Stimulated activated effector memory CD8-positive, alpha-beta T cell treated with anti-CD3 and anti-CD28 coated beads, Interleukin-12 subunit alpha, Interleukin-12 subunit beta, amount 100 ng/mL, for 72 hours (primary cell): ENCODE results near the gene PHOX2A.
"Not testable (repeated sequence)": the region's sequence is repeated elsewhere in the genome, so short reads cannot be mapped to it uniquely, and the experiment has no call there.

Experiments
- ATAC-seq: fragments of 150-1000 bp; cut with Tn5 transposase; 2 replicates; pipeline ENCODE4 v1.10.0; 2021
- DNase-seq, 2 donors: peaks; one replicate each; pipeline ENCODE4 v3.0.0; 2021 to 2022; ENCODE audit warnings: low spot score in 2 of 2
- H3K27ac Mint-ChIP-seq: one replicate; pipeline ENCODE4 v1.8.0; 2022; ENCODE audit warnings: mild to moderate bottlenecking, mixed read lengths
- H3K36me3 Mint-ChIP-seq: one replicate; pipeline ENCODE4 v1.8.0; 2022; ENCODE audit warnings: mild to moderate bottlenecking, mixed read lengths
- H3K4me1 Mint-ChIP-seq: one replicate; pipeline ENCODE4 v1.8.0; 2022; ENCODE audit warnings: mixed read lengths
- H3K4me3 Mint-ChIP-seq: one replicate; pipeline ENCODE4 v1.8.0; 2022; ENCODE audit warnings: mild to moderate bottlenecking, mixed read lengths
- H3K9me3 Mint-ChIP-seq: one replicate; pipeline ENCODE4 v1.8.0; 2022; ENCODE audit warnings: mixed read lengths

The PHOX2A gene

DNA sequence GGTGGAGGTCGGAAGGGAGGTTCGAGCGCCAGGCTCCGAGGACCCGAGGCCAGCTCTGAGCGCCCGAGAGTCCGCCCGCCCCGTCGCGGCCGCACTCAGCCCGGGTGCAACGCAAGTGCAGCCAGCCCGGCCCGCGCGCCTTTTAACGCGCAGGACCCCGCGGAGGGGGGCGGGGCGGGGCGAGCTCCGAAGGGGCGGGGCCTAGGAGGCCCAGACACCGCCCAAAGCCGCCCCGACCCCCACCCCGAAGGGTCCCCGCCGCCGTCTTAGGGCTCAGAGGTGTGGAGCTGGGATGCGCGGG, at the start of gene PHOX2A:
Gene PHOX2A (minus strand): TSS at position 117 of the 301 bp plus-strand sequence. CDS start 172 bp downstream, outside the sequence.
- peak within 1 kb of the TSS; percentile 37 for H3K4me3 Mint-ChIP-seq

DNA sequence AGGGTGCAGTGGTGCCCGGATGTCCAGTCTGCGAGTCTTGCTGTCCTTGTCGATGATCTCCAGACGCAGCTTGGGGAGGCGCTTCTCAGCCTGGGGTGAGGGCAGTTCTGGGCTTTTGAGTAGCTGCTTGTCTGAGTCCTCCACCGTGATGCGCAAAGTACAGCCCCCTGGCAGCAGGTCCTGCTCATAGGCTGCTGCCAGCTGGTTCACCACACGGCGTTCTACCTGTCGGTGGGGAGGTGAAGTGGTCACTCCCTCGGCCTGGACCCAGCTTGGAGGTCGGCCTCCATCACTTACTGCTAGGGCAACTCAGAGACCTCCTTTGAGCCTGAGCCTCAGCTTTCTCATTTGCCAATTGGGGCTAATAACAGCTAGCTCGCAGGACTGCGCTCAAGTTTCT, 49.4 kb upstream of the PHOX2A start:
- Mint-ChIP-seq H3K4me3 (no peak overlapping the region), H3K27ac (no peak overlapping the region), H3K4me1 (no peaks in the 10 kb centered on the region), H3K9me3 (no peaks in the 10 kb centered on the region), H3K36me3 (peaks cover 7% of the 10 kb centered on the region)
- no peak for ATAC-seq
- DNase-seq: no peak

More for the DNA sequence above, at the start of gene PHOX2A:
- Mint-ChIP-seq H3K27ac (no peak within 1 kb of the TSS), H3K36me3 (no peaks in the 10 kb centered on the region), H3K4me1 (peaks cover 50% of the 10 kb centered on the region), H3K9me3 (no peaks in the 10 kb centered on the region)
- no peak for DNase-seq
- no peak for ATAC-seq

DNA sequence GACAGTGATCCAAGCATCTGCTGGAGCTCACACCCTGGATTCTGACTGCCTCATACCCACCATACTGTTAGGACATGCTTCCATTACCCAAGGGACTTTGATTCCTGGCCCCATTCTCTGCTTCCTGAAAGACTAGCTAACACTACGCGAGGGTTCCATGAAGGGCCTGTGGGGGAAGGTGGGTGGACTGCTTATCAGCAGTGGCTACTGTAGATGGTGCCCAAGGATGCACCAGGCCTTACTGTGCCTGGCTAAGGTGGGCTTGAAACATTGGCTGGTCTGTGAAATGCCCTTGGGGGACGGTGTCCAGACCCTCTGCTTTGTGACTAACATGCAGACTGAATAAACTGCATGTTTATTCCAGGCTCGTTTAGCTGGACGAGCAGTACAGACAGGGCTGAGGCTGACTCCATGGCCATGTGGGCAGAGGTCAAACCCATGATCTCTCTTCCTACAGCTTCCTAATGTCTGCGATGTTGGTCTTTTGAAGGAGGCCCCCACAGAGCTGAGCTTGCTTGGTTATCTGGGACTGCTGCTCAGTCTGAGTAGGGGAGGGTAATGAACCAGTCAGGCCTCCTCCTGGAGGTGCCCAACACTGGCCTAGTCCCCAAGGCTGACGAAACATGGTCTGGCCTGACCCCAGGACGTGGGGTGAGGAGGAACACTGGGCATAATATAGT, 48.3 kb upstream of the PHOX2A start:
- H3K4me3 Mint-ChIP-seq: no peak overlapping the region
- DNase-seq (no peak), ATAC-seq (no peak)
- no peaks in the 10 kb centered on the region for H3K4me1 Mint-ChIP-seq
- no peaks in the 10 kb centered on the region for H3K9me3 Mint-ChIP-seq
- H3K36me3 Mint-ChIP-seq: peaks cover 7% of the 10 kb centered on the region
- no peak overlapping the region for H3K27ac Mint-ChIP-seq

DNA sequence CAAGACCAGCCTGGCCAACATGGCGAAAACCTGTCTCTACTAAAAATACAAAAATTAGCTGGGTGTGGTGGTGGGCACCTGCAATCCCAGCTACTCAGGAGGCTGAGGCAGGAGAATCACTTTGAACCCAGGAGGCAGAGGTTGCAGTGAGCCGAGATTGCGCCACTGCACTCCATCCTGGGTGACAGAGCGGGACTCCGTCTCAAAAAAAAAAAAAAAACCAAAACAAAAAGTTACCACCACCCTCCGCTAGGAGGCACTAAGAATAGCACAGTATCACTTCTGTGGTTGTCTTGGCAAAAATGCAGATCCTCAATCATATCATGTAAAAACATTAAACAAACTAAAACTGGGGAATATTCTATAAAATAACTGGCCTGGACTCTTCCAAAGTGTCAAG, 46.8 kb upstream of the PHOX2A start:
- H3K4me3 Mint-ChIP-seq, H3K9me3 Mint-ChIP-seq, H3K4me1 Mint-ChIP-seq, H3K36me3 Mint-ChIP-seq, H3K27ac Mint-ChIP-seq, DNase-seq: not testable (repeated sequence)
- peak; percentile 64 for ATAC-seq

DNA sequence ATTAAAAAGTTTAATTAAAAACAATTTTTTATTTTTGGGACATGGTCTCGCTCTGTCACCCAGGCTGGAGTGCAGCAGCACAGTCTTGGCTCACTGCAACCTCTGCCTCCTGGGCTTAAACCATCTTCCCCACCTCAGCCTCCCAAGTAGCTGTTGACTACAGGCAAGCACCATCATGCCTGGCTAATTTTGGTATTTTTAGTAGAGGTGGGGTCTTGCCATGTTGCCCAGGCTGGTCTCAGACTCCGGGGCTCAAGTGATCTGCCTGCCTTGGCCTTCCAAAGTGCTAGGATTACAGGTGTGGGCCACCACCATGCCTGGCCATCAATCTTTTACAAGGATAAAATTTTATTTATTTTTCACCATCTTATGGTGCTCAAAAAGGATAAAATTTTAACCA, 43.3 kb upstream of the PHOX2A start:
- Mint-ChIP-seq H3K4me3 (no peak overlapping the region), H3K36me3 (no peaks in the 10 kb centered on the region), H3K4me1 (no peaks in the 10 kb centered on the region), H3K9me3 (no peaks in the 10 kb centered on the region), H3K27ac (no peak overlapping the region)
- DNase-seq (no peak), ATAC-seq (no peak)

DNA sequence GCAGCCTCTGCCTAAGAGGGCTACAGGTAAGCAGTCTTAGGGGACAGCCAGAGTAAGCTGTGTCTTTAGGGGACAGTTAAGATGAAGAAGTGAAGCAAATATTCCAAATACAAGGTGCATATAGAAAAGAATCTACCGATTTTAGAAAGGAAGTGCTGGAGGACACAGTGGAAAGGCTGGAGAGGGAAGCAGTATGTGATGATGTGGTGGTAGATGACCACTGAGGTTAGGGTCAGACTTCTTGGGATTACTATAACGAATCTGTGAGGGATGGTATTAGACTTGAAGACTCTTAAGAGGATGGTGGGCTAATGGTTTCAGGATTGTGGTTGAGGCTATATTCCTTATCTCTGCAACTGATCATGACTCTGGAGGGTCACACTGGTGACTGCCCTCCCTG, 40.0 kb upstream of the PHOX2A start:
- H3K4me1 Mint-ChIP-seq: no peaks in the 10 kb centered on the region
- no peak overlapping the region for H3K27ac Mint-ChIP-seq
- no peak overlapping the region for H3K4me3 Mint-ChIP-seq
- no peaks in the 10 kb centered on the region for H3K36me3 Mint-ChIP-seq
- H3K9me3 Mint-ChIP-seq: no peaks in the 10 kb centered on the region
- DNase-seq (no peak), ATAC-seq (no peak)

DNA sequence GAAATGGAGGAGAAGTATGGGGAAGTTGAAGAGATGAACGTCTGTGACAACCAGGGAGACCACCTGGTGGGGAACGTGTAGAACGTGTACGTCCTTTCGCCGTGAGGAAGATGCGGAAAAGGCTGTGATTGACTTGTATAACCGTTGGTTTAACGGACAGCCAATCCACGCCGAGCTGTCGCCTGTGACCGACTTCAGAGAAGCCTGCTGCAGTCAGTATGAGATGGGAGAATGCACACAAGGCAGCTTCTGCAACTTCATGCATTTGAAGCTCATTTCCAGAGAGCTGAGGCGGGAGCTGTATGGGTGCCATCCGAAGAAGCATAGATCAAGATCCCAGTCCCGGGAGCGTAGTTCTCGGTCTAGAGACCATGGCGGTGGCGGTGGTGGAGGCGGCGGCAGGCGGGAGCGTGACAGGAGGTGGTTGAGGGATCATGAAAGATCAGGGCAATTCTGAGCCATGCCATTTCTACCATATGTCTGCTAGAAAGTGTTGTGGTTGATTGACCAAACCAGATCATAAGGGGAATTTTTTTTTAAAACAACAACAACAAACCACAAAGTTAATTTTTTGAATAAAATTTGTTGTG, 36.8 kb upstream of the PHOX2A start:
- Mint-ChIP-seq H3K4me1 (no peaks in the 10 kb centered on the region), H3K27ac (no peak overlapping the region)
- no peak for DNase-seq

DNA sequence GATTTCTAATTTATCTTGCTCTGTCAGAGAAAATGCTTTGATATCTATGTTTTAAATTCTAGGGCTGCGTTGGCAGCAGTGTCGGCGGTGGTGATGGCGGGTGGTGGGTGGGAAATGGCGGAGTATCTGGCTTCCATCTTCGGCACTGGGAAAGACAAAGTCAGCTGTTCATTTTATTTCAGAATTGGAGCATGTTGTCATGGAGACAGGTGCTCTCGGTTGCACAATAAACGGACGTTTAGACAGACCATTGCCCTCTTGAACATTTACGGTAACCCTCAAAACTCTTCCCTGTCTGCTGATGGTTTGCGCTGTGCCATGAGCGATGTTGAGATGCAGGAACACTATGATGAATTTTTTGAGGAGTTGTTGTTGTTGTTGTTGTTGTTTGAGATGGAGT, 36.1 kb upstream of the PHOX2A start:
- H3K27ac Mint-ChIP-seq: no peak overlapping the region
- H3K4me3 Mint-ChIP-seq: no peak overlapping the region
- no peaks in the 10 kb centered on the region for H3K9me3 Mint-ChIP-seq
- no peak for ATAC-seq
- no peaks in the 10 kb centered on the region for H3K4me1 Mint-ChIP-seq
- DNase-seq: peak in 1 of 2 donors; percentile 8
- no peaks in the 10 kb centered on the region for H3K36me3 Mint-ChIP-seq

More for the DNA sequence above, 36.8 kb upstream of the PHOX2A start:
- no peaks in the 10 kb centered on the region for H3K9me3 Mint-ChIP-seq
- no peak overlapping the region for H3K4me3 Mint-ChIP-seq
- H3K36me3 Mint-ChIP-seq: no peaks in the 10 kb centered on the region
- no peak for ATAC-seq

DNA sequence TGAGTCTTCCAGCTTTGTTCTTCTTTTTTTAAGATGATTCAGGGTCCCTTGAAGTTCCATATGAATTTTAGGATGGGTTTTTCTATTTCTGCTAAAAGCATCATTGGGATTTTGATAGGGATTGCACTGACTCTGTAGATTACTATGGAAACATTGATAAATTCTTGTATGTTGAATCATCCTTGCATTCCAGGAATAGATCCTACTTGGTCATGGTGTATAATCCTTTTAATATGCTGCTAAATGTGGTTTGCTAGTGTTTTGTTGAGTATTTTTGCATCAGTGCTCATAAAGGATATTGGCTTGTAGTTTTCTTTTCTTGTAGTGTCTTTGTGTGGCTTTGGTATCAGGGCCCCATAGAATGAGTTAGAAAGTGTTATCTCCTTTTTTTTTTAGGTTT, 34.9 kb upstream of the PHOX2A start:
- Mint-ChIP-seq H3K36me3 (no peaks in the 10 kb centered on the region), H3K9me3 (no peaks in the 10 kb centered on the region), H3K27ac (no peak overlapping the region), H3K4me3 (no peak overlapping the region), H3K4me1 (no peaks in the 10 kb centered on the region)
- ATAC-seq (no peak), DNase-seq (no peak)

DNA sequence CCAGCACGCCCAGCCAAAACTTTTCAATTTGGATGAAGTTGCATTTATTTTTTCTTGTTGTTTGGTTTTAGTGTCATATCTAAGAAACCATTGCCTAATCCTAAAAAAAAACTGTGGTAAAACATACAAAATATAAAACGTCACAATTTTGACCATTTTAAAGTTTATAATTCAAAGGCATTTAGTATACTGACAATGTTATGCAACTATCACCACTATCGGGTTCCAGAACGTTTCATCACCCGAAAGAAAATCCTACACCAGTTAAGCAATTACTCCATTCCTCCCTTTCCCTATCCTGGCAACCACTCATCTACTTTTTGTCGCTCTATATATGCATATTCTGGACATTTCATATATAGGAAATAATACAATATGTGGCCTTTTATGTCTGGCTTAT, 30.5 kb upstream of the PHOX2A start:
- H3K36me3 Mint-ChIP-seq: no peaks in the 10 kb centered on the region

DNA sequence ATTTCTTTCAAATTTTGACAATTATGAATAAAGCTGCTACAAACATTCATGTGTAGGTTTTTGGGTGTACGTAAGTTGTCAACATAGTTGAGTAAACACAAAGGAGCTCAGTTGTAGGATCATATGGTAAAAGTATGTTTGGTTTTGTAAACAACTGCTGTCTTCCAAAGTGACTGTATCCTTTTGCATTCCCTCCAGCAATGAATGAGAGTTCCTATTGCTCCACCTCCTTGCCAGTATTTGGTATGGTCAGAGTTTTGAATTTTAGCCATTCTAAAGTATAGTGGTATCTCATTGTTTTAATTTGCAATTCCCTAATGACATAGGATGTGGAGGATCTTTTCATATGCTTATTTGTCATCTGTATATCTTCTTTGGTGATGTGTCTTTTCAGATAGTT, 28.0 kb upstream of the PHOX2A start:
- H3K36me3 Mint-ChIP-seq: no peaks in the 10 kb centered on the region
- H3K27ac Mint-ChIP-seq: no peak overlapping the region
- ATAC-seq: no peak
- DNase-seq: no peak
- no peaks in the 10 kb centered on the region for H3K9me3 Mint-ChIP-seq
- H3K4me1 Mint-ChIP-seq: peaks cover 16% of the 10 kb centered on the region
- no peak overlapping the region for H3K4me3 Mint-ChIP-seq

More for the DNA sequence above, 30.5 kb upstream of the PHOX2A start:
- Mint-ChIP-seq H3K27ac (no peak overlapping the region), H3K9me3 (no peaks in the 10 kb centered on the region), H3K4me3 (no peak overlapping the region), H3K4me1 (peaks cover 8% of the 10 kb centered on the region)
- no peak for DNase-seq
- no peak for ATAC-seq

DNA sequence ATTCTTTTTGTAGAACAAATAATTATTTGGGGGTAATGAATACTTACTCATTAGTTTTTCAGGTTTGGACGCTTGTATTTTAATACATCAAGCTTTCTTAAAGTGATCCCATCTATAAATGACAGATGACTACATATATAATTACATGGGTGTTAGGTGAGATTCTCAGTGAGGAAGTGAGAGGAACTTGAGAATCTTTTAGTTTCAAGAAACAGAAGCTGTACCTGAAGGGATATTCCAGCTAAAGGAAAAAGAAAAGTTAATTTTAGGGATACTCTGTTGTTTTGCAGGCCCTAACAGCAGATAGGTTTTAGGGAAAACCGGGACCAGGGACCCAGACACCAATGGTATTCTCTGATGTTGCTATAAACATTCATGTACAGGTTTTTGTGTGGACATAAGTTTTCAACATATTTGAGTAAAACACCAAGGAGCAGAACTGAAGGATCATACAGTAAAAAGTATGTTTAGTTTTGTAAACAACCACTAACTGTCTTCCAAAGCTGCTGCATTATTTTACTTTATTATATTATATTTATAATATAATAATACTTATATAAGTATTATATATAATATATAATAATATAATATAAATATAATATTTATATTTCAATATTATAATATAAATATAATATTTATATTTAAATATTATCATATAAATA, 24.1 kb upstream of the PHOX2A start:
- DNase-seq: peak in 1 of 2 donors; percentile 6
- H3K9me3 Mint-ChIP-seq: no peaks in the 10 kb centered on the region
- H3K27ac Mint-ChIP-seq: no peak overlapping the region
- peaks cover 23% of the 10 kb centered on the region for H3K4me1 Mint-ChIP-seq
- no peaks in the 10 kb centered on the region for H3K36me3 Mint-ChIP-seq
- no peak overlapping the region for H3K4me3 Mint-ChIP-seq
- no peak for ATAC-seq

DNA sequence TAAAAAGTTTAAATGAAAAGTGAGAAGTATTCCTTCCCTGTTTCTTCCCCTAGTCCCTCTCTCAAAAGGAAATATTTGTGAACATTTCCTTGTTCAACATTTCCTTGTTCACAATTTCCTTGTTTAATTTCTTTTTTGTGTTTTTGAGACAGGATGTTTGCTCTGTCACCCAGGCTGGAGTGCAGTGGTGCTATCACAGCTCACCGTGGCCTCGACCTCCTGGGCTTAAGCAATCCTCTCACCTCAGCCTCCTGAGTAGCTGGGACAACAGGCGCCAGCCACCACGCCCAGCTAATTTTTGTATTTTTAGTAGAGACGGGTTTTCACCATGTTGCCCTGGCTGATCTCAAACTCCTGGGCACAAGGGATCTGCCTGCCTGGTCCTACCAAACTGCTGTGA, 23.0 kb upstream of the PHOX2A start:
- not testable (repeated sequence) for H3K9me3 Mint-ChIP-seq, ATAC-seq, H3K36me3 Mint-ChIP-seq, H3K27ac Mint-ChIP-seq, H3K4me3 Mint-ChIP-seq
- H3K4me1 Mint-ChIP-seq: peaks cover 23% of the 10 kb centered on the region
- DNase-seq: peak in 1 of 2 donors; percentile 17

DNA sequence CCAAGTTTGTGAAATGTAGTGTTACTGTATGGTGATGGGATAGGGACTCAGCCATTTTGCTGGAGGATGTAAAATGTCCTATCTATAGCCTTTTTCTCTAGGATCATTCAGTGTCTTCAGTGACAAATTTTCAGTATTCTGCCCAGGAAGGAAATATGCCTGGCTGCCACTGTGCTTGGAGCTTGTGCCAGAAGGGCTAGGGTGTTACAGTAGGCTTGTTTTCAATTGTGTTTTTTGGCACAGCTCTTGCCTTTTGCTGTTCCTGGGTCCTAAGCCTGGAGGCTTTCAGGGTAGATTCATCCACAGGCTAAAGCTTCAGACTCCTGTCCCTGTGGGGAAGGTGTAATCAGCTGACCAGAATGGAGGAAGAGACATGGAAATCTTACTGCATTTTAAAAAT, 22.0 kb upstream of the PHOX2A start:
- H3K36me3 Mint-ChIP-seq: no peaks in the 10 kb centered on the region
- H3K9me3 Mint-ChIP-seq: no peaks in the 10 kb centered on the region
- H3K27ac Mint-ChIP-seq: no peak overlapping the region
- no peak overlapping the region for H3K4me3 Mint-ChIP-seq
- ATAC-seq: no peak
- DNase-seq: peak in 1 of 2 donors; percentile 26
- peaks cover 23% of the 10 kb centered on the region for H3K4me1 Mint-ChIP-seq

DNA sequence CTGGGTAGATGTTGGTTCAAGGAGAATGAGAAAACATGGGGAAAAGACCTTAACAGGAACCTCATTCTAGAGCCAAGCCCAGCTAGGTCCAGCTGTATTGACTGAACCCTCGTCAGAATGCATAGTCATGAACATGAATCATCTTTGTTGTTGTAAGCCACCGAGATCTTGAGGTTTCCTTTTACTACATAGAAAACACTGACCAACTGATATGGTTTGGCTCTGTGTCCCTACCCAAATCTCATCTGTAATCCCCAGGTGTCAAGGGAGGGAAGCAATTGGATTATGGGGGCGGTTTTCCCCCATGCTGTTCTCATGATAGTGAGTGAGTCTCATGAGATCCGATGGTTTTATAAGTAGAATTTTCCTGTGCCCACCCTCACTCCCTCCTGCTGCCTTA, 19.4 kb upstream of the PHOX2A start:
- H3K27ac Mint-ChIP-seq: peak overlapping the region; percentile 53
- no peaks in the 10 kb centered on the region for H3K9me3 Mint-ChIP-seq
- peak; percentile 62 for ATAC-seq
- no peak overlapping the region for H3K4me3 Mint-ChIP-seq
- H3K36me3 Mint-ChIP-seq: no peaks in the 10 kb centered on the region
- H3K4me1 Mint-ChIP-seq: peaks cover 7% of the 10 kb centered on the region
- peak in 1 of 2 donors; percentile 38 for DNase-seq

DNA sequence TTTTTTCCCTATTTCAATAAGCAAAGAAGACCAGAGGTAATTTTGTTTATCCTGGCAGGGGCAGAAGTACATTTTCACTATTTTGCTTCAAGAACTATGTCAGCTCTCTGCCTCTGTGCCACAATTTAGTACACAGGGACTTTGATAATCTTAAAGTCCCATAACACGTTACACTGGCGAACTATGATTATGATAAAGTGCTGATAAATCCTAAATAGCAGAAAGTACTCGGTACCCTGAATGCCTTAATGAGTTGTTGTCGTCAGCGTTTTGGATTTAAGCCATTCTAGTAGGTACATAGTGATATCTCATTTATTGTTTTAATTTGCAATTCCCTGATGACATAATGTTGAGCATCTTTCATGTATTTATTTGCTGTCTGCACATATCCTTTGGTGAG, 16.6 kb upstream of the PHOX2A start:
- DNase-seq: peak in 1 of 2 donors; percentile 6
- H3K4me3 Mint-ChIP-seq: no peak overlapping the region
- H3K36me3 Mint-ChIP-seq: no peaks in the 10 kb centered on the region
- H3K27ac Mint-ChIP-seq: no peak overlapping the region
- ATAC-seq: no peak
- no peaks in the 10 kb centered on the region for H3K9me3 Mint-ChIP-seq
- H3K4me1 Mint-ChIP-seq: peaks cover 7% of the 10 kb centered on the region
